GM23248 (cell line): ENCODE results near the gene SMG7. TPM values are rescaled to one million over a fixed set of nuclear protein-coding genes. Genes with fewer than 3 reads are reported as not detected.

Experiments
- DNase-seq: peaks from one replicate; pipeline ENCODE4 v3.0.0-alpha.2; 2015
- H2AFZ ChIP-seq: fragments of 200-600 bp; sonication (generic); 2 replicates; pipeline ENCODE4 v1.6.1; 2016; ENCODE audit warnings: antibody characterized with exemption
- H3F3A ChIP-seq: fragments of 200-600 bp; sonication (generic); 2 replicates; pipeline ENCODE4 v1.6.1; 2016; ENCODE audit warnings: mild to moderate bottlenecking, antibody characterized with exemption, mixed run types; ENCODE audit not compliant: insufficient read depth
- H3K27ac ChIP-seq: fragments of 200-600 bp; sonication (generic); 2 replicates; pipeline ENCODE4 v1.5.1; 2016; ENCODE audit warnings: mild to moderate bottlenecking
- H3K27me3 ChIP-seq: fragments of 200-600 bp; sonication (generic); replicated peaks from 2 replicates; pipeline ENCODE4 v1.6.1; 2016; ENCODE audit warnings: mild to moderate bottlenecking; ENCODE audit not compliant: insufficient read depth
- H3K36me3 ChIP-seq: fragments of 200-600 bp; sonication (generic); 2 replicates; pipeline ENCODE4 v1.6.1; 2016; ENCODE audit warnings: low read depth, mild to moderate bottlenecking
- H3K4me1 ChIP-seq: fragments of 200-600 bp; sonication (generic); 2 replicates; pipeline ENCODE4 v1.6.1; 2016; ENCODE audit warnings: mild to moderate bottlenecking; ENCODE audit not compliant: insufficient read depth
- H3K4me2 ChIP-seq: fragments of 200-600 bp; sonication (generic); one replicate; pipeline ENCODE4 v1.6.1; 2016; ENCODE audit warnings: mild to moderate bottlenecking; ENCODE audit not compliant: unreplicated experiment
- H3K4me3 ChIP-seq: fragments of 200-600 bp; sonication (generic); 2 replicates; pipeline ENCODE4 v1.5.1; 2016; ENCODE audit warnings: mild to moderate bottlenecking
- H3K79me2 ChIP-seq: fragments of 200-600 bp; sonication (generic); 2 replicates; pipeline ENCODE4 v1.6.1; 2016; ENCODE audit warnings: mild to moderate bottlenecking; ENCODE audit not compliant: insufficient read depth
- H3K9ac ChIP-seq: fragments of 200-600 bp; sonication (generic); 2 replicates; pipeline ENCODE4 v1.6.1; 2016; ENCODE audit warnings: mild to moderate bottlenecking
- H3K9me2 ChIP-seq: fragments of 200-600 bp; sonication (generic); 2 replicates; pipeline ENCODE4 v1.6.1; 2016; ENCODE audit warnings: mixed run types, mild to moderate bottlenecking, moderate library complexity; ENCODE audit not compliant: insufficient read depth
- H3K9me3 ChIP-seq: fragments of 200-600 bp; sonication (generic); one replicate; pipeline ENCODE4 v1.6.1; 2017; ENCODE audit warnings: low read depth
- H4K20me1 ChIP-seq: fragments of 200-600 bp; sonication (generic); 2 replicates; pipeline ENCODE4 v1.6.0; 2016; ENCODE audit not compliant: insufficient read depth
- EZH2 ChIP-seq: fragments of 200-600 bp; sonication (generic); IDR thresholded peaks from 2 replicates; pipeline ENCODE4 v1.6.1; 2018; ENCODE audit warnings: antibody characterized with exemption, mild to moderate bottlenecking; ENCODE audit not compliant: insufficient read depth, poor library complexity, severe bottlenecking
- EZH2phosphoT487 ChIP-seq: fragments of 200-600 bp; sonication (generic); IDR thresholded peaks from 2 replicates; pipeline ENCODE4 v1.6.1; 2018; ENCODE audit warnings: antibody characterized with exemption, moderate library complexity, mild to moderate bottlenecking, low read depth; ENCODE audit not compliant: insufficient read depth
- WGBS, 2 experiments: methylation state at CpG; one replicate each; pipeline ENCODE4 v1.1.6; 2015 to 2017; ENCODE audit warnings: low lambda C conversion rate in 2 of 2, low coverage in 1 of 2; ENCODE audit errors: missing lambda C conversion rate in 2 of 2; 5-methylcytosine and 5-hydroxymethylcytosine counted together
- in situ Hi-C: fragments of 300-500 bp; cut with MboI; formaldehyde crosslinking; loops from 2 replicates; pipeline ENCODE4 v1.15.0; 2020
- polyA plus RNA-seq: library from polyadenylated mRNA; unstranded; fragments of >200 nt; fragmentation: Nextera tagmentation; extraction: Ambion mirVana; gene quantifications from 2 replicates; pipeline ENCODE4 v1.2.1, GENCODE V29; 2016
- total RNA-seq: library from RNA; depleted of rRNA; stranded (reverse); fragments of >200 nt; shearing (Covaris generic); gene quantifications from 2 replicates; pipeline ENCODE4 v1.2.3, GENCODE V29; 2014

Gene SMG7
- total and polyA plus RNA-seq, 2 experiments from 2014 or later = 18.7 to 32.8 TPM

- DNase-seq = peak; percentile 92
These were observed 1.9 kb upstream of the SMG7 start for GRCh38 chr1:183470147-183470960.

DNA sequence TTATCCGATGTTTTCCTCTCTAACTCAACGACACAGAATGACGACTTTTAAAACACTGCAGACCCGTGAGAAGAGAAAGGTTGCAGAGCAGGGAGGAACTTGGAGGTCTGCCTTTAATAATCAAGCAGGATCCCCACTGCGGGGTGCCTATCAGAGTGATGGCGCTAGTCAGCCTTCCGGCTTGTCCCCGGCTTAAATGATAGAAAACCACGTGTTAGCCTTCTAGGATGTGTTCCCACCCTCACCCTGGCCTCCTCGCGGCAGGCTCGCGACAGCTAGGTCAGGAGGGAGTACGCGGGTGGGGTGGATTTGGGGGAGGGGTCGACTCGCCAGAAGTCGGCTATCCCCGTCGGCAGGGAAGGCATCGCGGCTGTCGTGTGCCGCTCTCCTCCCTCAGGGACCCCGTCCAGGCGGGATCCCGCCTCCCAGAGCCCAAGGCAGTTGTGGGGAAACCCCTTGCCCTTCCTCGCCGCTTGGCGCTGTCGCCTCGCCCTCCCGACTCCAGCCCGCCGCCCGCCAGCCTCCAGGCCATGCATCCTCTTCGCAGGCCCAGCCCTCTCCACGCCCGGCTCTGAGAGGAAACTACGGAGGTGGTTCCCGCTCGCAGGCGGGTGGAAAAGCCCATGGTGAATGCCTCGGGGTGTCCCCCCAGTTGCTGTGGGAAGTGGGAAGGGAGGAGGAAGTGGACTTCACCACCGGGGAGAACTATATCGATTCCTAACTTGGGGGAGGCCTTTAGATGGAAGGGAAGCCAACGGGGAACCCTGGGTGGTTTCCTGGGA lies 1.1 kb upstream of the SMG7 start:
- H3K27ac ChIP-seq = peak overlapping the region; percentile 99
- TF ChIP-seq EZH2phosphoT487 = no peak
- no peak for TF ChIP-seq EZH2
- 0 to 2% methylated on average over 46 of the region's 47 CpGs for WGBS, 2 experiments
- peak; percentile 91 for DNase-seq
- no peaks in the 10 kb centered on the region for H3K27me3 ChIP-seq
- H3K4me1 ChIP-seq = peaks cover 9% of the 10 kb centered on the region
- H3K79me2 ChIP-seq = peaks cover 38% of the 10 kb centered on the region
- no peaks in the 10 kb centered on the region for H3K9me3 ChIP-seq
- H3K4me2 ChIP-seq = peak overlapping the region; percentile 97
- H3K9ac ChIP-seq = peak overlapping the region; percentile 95
- peak overlapping the region; percentile 98 for H3K4me3 ChIP-seq
- no peaks in the 10 kb centered on the region for H3K9me2 ChIP-seq
- H3K36me3 ChIP-seq = no peaks in the 10 kb centered on the region
- in situ Hi-C loops = no loop called here
- H3F3A ChIP-seq = peaks cover 7% of the 10 kb centered on the region
- H2AFZ ChIP-seq = peak overlapping the region; percentile 94
- H4K20me1 ChIP-seq = no peaks in the 10 kb centered on the region

More at GRCh38 chr1:183470147-183470960, 1.9 kb upstream of the SMG7 start:
- Histone ChIP-seq H3K9me2 (no peaks in the 10 kb centered on the region), H3F3A (peaks cover 7% of the 10 kb centered on the region), H3K4me2 (peak overlapping the region; percentile 97), H3K36me3 (no peaks in the 10 kb centered on the region), H3K4me3 (peak overlapping the region; percentile 98), H2AFZ (peak overlapping the region; percentile 94), H3K4me1 (peaks cover 9% of the 10 kb centered on the region), H3K9me3 (no peaks in the 10 kb centered on the region), H4K20me1 (no peaks in the 10 kb centered on the region), H3K79me2 (peaks cover 30% of the 10 kb centered on the region), H3K27me3 (no peaks in the 10 kb centered on the region), H3K27ac (peak overlapping the region; percentile 99), H3K9ac (peak overlapping the region; percentile 95)
- in situ Hi-C loops = no loop called here
- no peak for TF ChIP-seq EZH2
- no peak for TF ChIP-seq EZH2phosphoT487
- WGBS, 2 experiments = 0 to 1% methylated on average over 26 of the region's 26 CpGs

DNA sequence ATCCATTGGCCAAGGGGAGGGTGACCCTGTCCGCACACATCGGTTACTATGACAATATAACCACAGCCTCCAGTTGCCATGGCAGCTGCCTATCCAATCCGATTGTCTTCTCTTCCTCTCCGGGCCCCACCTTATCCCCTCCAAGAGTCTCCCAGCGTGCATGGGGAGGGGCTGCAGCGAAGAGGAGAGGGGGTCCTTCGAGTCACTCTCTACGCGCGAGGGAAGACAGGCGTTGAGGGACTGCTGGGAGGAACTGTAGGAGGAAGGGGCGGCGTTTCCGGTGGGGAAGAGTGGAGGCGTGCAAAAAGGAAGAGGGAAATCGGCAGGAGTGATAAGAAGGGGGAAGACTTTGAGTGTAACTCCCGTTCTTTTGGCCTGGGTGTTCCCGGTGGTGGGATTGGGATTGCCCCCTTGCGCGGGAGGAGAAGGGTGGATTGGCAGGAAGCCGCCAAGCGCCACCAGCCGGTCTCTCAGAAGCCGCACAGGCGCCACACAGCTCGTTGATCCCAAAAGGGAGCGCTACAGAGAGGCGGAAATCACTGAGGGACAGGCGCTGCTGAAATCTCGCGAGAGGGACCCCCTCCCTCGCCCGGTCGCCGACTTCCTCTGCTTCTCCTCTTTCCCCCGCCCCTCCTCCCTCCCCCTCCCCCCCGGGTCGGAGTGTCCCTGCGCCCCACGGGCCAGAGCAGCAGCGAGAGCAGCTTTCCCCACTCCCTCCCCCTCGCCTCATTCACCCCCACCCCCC lies 384 bp upstream of the SMG7 start:
- Histone ChIP-seq H3K9me2 (no peaks in the 10 kb centered on the region), H3K27me3 (no peaks in the 10 kb centered on the region), H3K36me3 (no peaks in the 10 kb centered on the region), H3K79me2 (peaks cover 46% of the 10 kb centered on the region), H3K4me1 (peaks cover 9% of the 10 kb centered on the region), H4K20me1 (no peaks in the 10 kb centered on the region), H3K9me3 (no peaks in the 10 kb centered on the region), H3K27ac (peak overlapping the region; percentile 99), H3K9ac (peak overlapping the region; percentile 95), H3K4me2 (peak overlapping the region; percentile 97), H2AFZ (peak overlapping the region; percentile 94), H3F3A (peaks cover 7% of the 10 kb centered on the region), H3K4me3 (peak overlapping the region; percentile 98)
- TF ChIP-seq EZH2 (no peak), EZH2phosphoT487 (no peak)
- in situ Hi-C loops = no loop called here
- peak; percentile 96 for DNase-seq
- 0 to 1% methylated on average over 28 to 42 of the region's 42 CpGs for WGBS, 2 experiments

DNA sequence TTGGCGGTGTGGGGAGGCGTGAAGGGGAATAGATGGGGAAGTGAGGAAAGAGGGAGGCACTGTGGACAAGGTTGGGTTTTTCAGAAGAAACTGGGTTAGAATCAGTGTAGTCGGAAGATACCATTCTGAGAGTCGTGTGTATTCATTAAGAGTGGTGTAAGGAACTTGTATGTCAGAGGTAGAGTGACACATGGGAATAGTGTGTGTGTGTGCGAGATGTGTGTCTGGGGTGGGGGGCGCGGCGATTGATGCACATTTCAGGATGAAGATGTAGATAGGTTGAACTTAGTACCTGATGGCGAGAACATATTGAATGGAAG lies 878 bp downstream of the SMG7 start:
- H3K4me2 ChIP-seq = peak overlapping the region; percentile 87
- no peaks in the 10 kb centered on the region for H3K36me3 ChIP-seq
- in situ Hi-C loops = no loop called here
- peaks cover 4% of the 10 kb centered on the region; the same call in 1 of the 2 replicates for H4K20me1 ChIP-seq
- peaks cover 8% of the 10 kb centered on the region for H3F3A ChIP-seq
- TF ChIP-seq EZH2phosphoT487 = no peak
- H3K4me1 ChIP-seq = peaks cover 5% of the 10 kb centered on the region
- H3K9me3 ChIP-seq = no peaks in the 10 kb centered on the region
- peak overlapping the region; percentile 94 for H2AFZ ChIP-seq
- H3K9ac ChIP-seq = peak overlapping the region; percentile 95
- no peak for DNase-seq
- H3K79me2 ChIP-seq = peaks cover 59% of the 10 kb centered on the region
- peak overlapping the region; percentile 98 for H3K4me3 ChIP-seq
- H3K9me2 ChIP-seq = no peaks in the 10 kb centered on the region
- 30 to 39% methylated on average over 9 of the region's 9 CpGs for WGBS, 2 experiments
- peak overlapping the region; percentile 99; the same call in 1 of the 2 replicates for H3K27ac ChIP-seq
- no peaks in the 10 kb centered on the region for H3K27me3 ChIP-seq
